Activated T-cell treated with anti-CD3 and anti-CD28 coated beads, Interleukin-2, amount 50 U/mL, for 72 hours (primary cell): ENCODE results near the gene EDAR. TPM values are rescaled to one million over a fixed set of nuclear protein-coding genes. Genes with fewer than 3 reads are reported as not detected.

Experiments
- ATAC-seq, 2 donors: fragments of 150-1000 bp; cut with Tn5 transposase; replicated peaks in 1 of 2; 2 replicates each; pipeline ENCODE4 v1.10.0; 2021; ENCODE audit warnings: moderate library complexity in 2 of 2, mild to moderate bottlenecking in 1 of 2
- DNase-seq, 2 donors: peaks; one replicate each; pipeline ENCODE4 v3.0.0; 2021 to 2022; ENCODE audit warnings: mixed read lengths in 1 of 2
- H3K27ac Mint-ChIP-seq: one replicate; pipeline ENCODE4 v1.8.0; 2022; ENCODE audit warnings: mild to moderate bottlenecking, moderate library complexity, mixed read lengths
- H3K27me3 Mint-ChIP-seq: one replicate; pipeline ENCODE4 v1.8.0; 2022; ENCODE audit warnings: low read depth, mixed read lengths
- H3K36me3 Mint-ChIP-seq, 2 donors: one replicate each; pipeline ENCODE4 v1.8.0; 2022; ENCODE audit warnings: mixed read lengths in 2 of 2, mild to moderate bottlenecking in 1 of 2; ENCODE audit not compliant: insufficient read depth in 2 of 2
- H3K4me1 Mint-ChIP-seq: one replicate; pipeline ENCODE4 v1.8.0; 2022; ENCODE audit warnings: low read depth, mixed read lengths
- H3K4me3 Mint-ChIP-seq, 2 donors: one replicate each; pipeline ENCODE4 v1.8.0; 2022; ENCODE audit warnings: mild to moderate bottlenecking in 2 of 2, mixed read lengths in 2 of 2, moderate library complexity in 2 of 2
- H3K9me3 Mint-ChIP-seq, 2 donors: one replicate each; pipeline ENCODE4 v1.8.0; 2022; ENCODE audit warnings: mixed read lengths in 2 of 2
- total RNA-seq, 2 donors: library from RNA; stranded (reverse); gene quantifications; one replicate each; pipeline ENCODE4 v1.2.3, GENCODE V29; 2022

Gene EDAR
- total RNA-seq, 2 donors from 2014 or later: 0.28 to 1.4 TPM

DNA sequence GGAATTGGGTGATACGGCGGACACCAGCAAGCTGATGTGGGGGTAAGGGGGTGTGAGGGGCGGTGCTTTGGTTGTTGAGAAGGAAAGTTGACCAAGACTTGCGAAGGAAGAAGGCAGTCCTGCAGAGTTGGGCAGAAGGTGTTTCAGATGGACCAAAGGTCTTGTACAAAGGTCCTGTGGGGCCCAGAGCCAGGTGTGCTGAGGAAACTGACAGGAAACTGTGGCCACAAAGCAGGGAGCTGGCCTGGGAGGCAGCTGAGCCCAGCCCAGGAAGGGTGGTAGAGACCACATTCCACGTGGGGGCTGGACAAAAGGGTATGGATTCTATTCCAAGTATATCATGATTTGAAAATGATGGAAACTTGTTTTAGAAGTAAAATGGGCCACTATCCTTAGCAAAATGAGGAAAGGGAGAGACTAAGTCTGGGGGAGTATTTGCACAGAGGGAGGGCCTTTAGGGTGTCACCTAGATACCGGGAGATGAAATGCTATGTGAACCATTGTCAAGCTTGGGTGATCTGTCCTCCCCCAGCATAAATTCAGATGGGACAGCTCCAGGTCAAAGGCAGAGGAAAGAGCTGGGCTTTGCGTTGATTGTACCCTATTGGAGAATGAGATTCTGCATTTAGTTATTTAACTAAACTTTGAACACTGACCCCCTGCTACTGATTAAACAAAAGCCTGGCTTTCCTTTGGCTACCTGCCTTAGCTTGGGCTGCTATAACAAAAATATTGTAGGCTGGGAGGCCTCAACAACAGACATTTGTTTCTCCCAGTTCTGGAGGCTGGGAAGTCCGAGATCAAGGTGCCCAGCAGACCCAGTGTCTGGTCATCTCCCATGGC, 4.3 kb upstream of the EDAR start:
- no peaks in the 10 kb centered on the region for H3K27me3 Mint-ChIP-seq

GRCh38 chr2:108988076-108988795, 784 bp downstream of the EDAR start:
- ATAC-seq: peak; percentile 35 to 44
- DNase-seq: peak in 1 of 2 donors; percentile 9
- peaks cover 56% of the 10 kb centered on the region for H3K4me1 Mint-ChIP-seq

More for the DNA sequence above, 4.3 kb upstream of the EDAR start:
- H3K36me3 Mint-ChIP-seq: no peaks in the 10 kb centered on the region
- H3K9me3 Mint-ChIP-seq: no peaks in the 10 kb centered on the region
- peaks cover 34% of the 10 kb centered on the region for H3K4me1 Mint-ChIP-seq
- no peak for DNase-seq
- no peak overlapping the region for H3K4me3 Mint-ChIP-seq
- ATAC-seq: no peak
- H3K27ac Mint-ChIP-seq: no peak overlapping the region

DNA sequence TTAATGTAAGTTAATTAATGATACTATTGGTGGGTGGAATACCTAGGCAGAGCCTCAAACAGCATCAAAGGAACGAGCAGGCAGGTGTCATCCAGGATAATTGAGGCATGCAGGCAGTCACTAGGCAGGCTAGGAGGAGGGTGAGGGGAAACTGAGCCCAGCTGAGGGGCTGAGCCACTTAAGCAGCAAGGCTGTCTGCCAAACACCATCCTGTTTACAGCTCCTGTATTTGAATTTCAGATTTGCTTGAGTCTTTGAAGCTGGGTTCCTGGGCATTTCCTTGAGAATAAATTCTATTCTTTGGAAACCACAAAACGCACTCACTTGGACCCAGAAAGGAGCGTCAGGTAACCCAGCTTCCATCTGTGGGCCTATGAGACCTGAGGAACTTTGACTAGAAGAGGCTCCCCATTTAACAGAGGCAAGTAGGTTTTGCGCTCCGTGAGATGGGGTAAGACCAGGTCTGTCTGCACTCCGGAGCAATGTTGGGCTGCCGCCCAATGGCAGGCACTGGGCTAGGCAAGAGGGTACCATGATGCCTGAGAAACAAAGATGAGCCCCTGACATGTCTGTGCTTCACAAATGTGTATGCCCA, 2.0 kb downstream of the EDAR start:
- peak; percentile 46 to 54 for DNase-seq
- H3K9me3 Mint-ChIP-seq: no peaks in the 10 kb centered on the region
- H3K36me3 Mint-ChIP-seq: no peaks in the 10 kb centered on the region
- peak; percentile 78 to 81 for ATAC-seq
- peak overlapping the region; percentile 82 to 85 for H3K4me3 Mint-ChIP-seq
- H3K27ac Mint-ChIP-seq: peak overlapping the region; percentile 25
- peaks cover 56% of the 10 kb centered on the region for H3K4me1 Mint-ChIP-seq
- no peaks in the 10 kb centered on the region for H3K27me3 Mint-ChIP-seq

More at GRCh38 chr2:108988076-108988795, 784 bp downstream of the EDAR start:
- no peaks in the 10 kb centered on the region for H3K27me3 Mint-ChIP-seq
- peak overlapping the region; percentile 82 to 85 for H3K4me3 Mint-ChIP-seq
- no peaks in the 10 kb centered on the region for H3K36me3 Mint-ChIP-seq
- no peaks in the 10 kb centered on the region for H3K9me3 Mint-ChIP-seq
- H3K27ac Mint-ChIP-seq: peak overlapping the region; percentile 19

DNA sequence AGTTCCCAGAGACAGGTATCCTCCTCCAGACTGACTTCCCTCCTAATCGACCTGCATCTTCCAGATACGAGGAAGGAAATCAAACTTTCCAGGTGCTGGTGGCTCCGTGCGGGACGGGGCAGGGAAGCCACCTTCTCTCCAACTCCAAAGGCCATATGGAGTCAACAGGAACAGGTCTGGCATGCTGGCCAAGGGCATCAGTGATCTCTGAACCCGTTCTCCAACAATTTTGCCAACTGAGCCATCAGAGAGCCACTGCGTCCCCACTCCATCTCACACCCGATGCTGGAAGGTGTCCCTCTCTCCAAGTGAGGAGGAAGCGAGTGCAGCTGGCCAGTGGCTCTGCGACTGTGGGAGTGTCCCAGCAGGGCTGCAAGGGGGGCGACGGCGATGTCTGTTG, 5.4 kb downstream of the EDAR start:
- H3K9me3 Mint-ChIP-seq: no peaks in the 10 kb centered on the region
- no peak overlapping the region for H3K27ac Mint-ChIP-seq
- H3K36me3 Mint-ChIP-seq: no peaks in the 10 kb centered on the region
- ATAC-seq (no peak), DNase-seq (no peak)
- peaks cover 59% of the 10 kb centered on the region for H3K4me1 Mint-ChIP-seq
- H3K4me3 Mint-ChIP-seq: no peak overlapping the region
- no peaks in the 10 kb centered on the region for H3K27me3 Mint-ChIP-seq

GRCh38 chr2:108983061-108983460, 6.0 kb downstream of the EDAR start:
- Mint-ChIP-seq H3K4me3 (no peak overlapping the region), H3K9me3 (no peaks in the 10 kb centered on the region), H3K27ac (no peak overlapping the region), H3K4me1 (peaks cover 53% of the 10 kb centered on the region), H3K36me3 (no peaks in the 10 kb centered on the region), H3K27me3 (no peaks in the 10 kb centered on the region)
- no peak for ATAC-seq
- DNase-seq: no peak

DNA sequence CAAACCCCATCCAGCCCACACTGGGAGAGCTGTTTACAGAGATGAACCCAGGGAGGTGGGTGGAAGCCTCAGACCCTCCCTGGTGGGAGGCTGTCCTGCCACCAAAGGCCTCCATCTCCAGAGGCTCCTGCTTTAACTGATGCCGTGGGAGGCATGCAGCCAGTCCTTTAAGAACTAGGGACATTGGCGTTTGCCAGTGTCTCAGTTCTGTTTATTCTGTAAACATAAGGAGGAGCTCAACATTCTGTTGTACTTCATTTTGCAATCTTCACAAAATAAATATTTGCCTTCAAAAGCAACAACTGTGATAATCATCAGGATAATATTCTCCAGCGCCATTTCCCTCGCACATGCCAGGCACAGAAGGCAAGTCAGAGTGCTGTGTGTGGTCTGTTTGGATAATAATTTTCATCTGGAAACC, 6.8 kb downstream of the EDAR start:
- peak in 1 of 2 donors; percentile 15 for ATAC-seq
- H3K4me3 Mint-ChIP-seq: peak overlapping the region in 1 of 2 donors; percentile 31
- no peaks in the 10 kb centered on the region for H3K27me3 Mint-ChIP-seq
- no peaks in the 10 kb centered on the region for H3K9me3 Mint-ChIP-seq
- H3K27ac Mint-ChIP-seq: no peak overlapping the region
- H3K36me3 Mint-ChIP-seq: no peaks in the 10 kb centered on the region
- H3K4me1 Mint-ChIP-seq: peaks cover 45% of the 10 kb centered on the region
- DNase-seq: no peak

DNA sequence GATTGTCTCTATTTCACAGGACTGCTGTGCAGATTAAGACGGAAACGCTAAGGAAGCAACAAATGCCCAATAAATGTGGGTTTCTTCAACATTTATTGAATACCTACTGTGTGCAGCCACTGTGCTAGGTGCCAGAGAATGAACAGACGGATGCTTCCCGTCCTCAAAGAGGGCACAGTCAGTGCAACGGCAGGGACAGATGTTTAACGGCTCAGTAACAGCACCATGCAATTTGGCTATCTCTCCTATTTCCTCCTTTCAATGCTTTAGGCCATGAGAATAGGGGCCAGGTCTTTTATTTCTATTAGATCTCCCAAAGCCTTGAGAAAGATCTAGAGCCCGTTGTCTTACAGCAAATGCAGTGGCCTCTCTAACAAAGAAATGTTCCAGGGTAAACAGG, 7.2 kb downstream of the EDAR start:
- Mint-ChIP-seq H3K4me3 (peak overlapping the region in 1 of 2 donors; percentile 31), H3K27ac (no peak overlapping the region), H3K36me3 (no peaks in the 10 kb centered on the region), H3K27me3 (no peaks in the 10 kb centered on the region), H3K4me1 (peaks cover 41% of the 10 kb centered on the region), H3K9me3 (no peaks in the 10 kb centered on the region)
- DNase-seq (no peak), ATAC-seq (peak in 1 of 2 donors; percentile 9)

DNA sequence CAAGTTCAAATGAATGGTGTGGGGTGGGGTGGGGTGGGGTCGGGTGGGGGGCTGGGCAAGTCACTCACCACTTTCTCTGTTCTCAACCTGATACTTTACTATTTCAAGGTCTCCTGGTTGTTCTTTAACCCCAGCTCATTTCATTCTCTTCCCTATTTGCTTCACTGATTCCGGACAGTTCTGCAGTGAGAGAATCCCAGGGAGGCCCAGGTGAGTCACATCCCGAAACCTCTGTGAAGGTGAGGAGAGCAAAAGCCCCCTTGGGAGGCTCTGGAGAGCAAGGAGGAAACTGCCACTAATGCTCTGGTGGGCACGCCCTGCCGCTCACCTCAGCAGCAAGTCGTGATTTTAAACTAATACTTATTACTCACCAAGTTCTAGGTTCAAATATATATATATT, 8.9 kb downstream of the EDAR start:
- Mint-ChIP-seq H3K27ac (no peak overlapping the region), H3K4me1 (peaks cover 46% of the 10 kb centered on the region), H3K4me3 (no peak overlapping the region), H3K27me3 (no peaks in the 10 kb centered on the region), H3K36me3 (no peaks in the 10 kb centered on the region), H3K9me3 (no peaks in the 10 kb centered on the region)
- ATAC-seq: no peak
- DNase-seq: no peak

GRCh38 chr2:108979461-108979860, 9.6 kb downstream of the EDAR start:
- no peaks in the 10 kb centered on the region for H3K36me3 Mint-ChIP-seq
- H3K27ac Mint-ChIP-seq: no peak overlapping the region
- H3K4me1 Mint-ChIP-seq: peaks cover 52% of the 10 kb centered on the region
- no peak overlapping the region for H3K4me3 Mint-ChIP-seq
- no peaks in the 10 kb centered on the region for H3K27me3 Mint-ChIP-seq
- H3K9me3 Mint-ChIP-seq: no peaks in the 10 kb centered on the region
- no peak for ATAC-seq
- DNase-seq: no peak

- H3K27ac Mint-ChIP-seq: no peak overlapping the region
- ATAC-seq (no peak), DNase-seq (no peak)
- H3K9me3 Mint-ChIP-seq: no peaks in the 10 kb centered on the region
- peaks cover 53% of the 10 kb centered on the region for H3K4me1 Mint-ChIP-seq
- H3K36me3 Mint-ChIP-seq: no peaks in the 10 kb centered on the region
- no peaks in the 10 kb centered on the region for H3K27me3 Mint-ChIP-seq
- no peak overlapping the region for H3K4me3 Mint-ChIP-seq
Observed at GRCh38 chr2:108978709-108979111, 10.3 kb downstream of the EDAR start.

DNA sequence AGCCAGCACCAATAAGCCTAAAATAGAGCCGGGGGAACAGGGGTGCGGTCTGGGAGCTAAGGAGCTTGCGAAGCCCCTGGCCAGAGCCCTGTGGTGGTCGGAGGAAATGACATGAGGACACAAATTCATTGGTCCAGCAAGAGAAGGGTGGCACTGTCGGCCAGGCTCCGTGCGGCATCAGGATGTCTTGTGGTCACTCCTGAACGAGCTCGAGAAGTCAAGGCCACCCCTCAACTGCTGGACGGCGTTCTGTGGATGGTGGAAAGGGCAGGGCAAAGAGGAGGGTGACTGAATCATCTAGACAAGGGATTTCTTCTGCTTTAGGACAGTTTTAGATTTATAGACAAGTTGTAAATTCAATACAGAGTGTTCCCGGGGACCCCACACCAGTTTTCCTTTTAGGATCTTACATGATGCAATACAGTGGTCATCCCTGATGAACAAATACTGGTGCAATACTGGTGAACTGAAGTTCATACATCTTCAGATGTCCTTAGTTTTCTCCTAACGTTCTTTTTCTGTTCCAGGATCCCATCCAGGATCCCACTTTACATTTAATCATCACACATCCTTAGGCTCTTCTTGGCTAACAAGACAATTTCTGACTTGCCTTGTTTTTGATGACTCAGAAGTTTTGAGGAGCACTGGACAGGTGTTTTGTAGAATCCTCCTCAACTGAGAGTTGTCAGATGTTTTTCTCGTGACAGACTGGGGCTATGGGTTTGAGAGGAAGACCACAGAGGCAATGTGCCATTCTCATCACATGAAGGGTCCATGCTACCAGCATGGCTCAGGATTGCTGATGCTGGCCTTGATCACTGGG, 13.2 kb downstream of the EDAR start:
- H3K4me3 Mint-ChIP-seq: no peak overlapping the region
- no peak overlapping the region for H3K27ac Mint-ChIP-seq
- H3K4me1 Mint-ChIP-seq: peaks cover 43% of the 10 kb centered on the region
- no peaks in the 10 kb centered on the region for H3K27me3 Mint-ChIP-seq
- DNase-seq (no peak), ATAC-seq (no peak)
- H3K9me3 Mint-ChIP-seq: no peaks in the 10 kb centered on the region
- H3K36me3 Mint-ChIP-seq: no peaks in the 10 kb centered on the region

GRCh38 chr2:108974674-108975073, 14.3 kb downstream of the EDAR start:
- no peaks in the 10 kb centered on the region for H3K36me3 Mint-ChIP-seq
- no peaks in the 10 kb centered on the region for H3K27me3 Mint-ChIP-seq
- H3K9me3 Mint-ChIP-seq: no peaks in the 10 kb centered on the region
- H3K4me3 Mint-ChIP-seq: no peak overlapping the region
- no peak for ATAC-seq
- no peak for DNase-seq
- H3K4me1 Mint-ChIP-seq: peaks cover 52% of the 10 kb centered on the region
- H3K27ac Mint-ChIP-seq: no peak overlapping the region
